GM15510 (cell line): ENCODE data around the gene DOCK4.

ENCODE experiments used
- POLR2A ChIP-seq: IDR thresholded peaks from 3 replicates; pipeline ENCODE4 v1.6.1; 2011; ENCODE audit warnings: borderline replicate concordance; ENCODE audit not compliant: insufficient read length; ENCODE audit errors: extremely low read depth

Gene DOCK4

DNA sequence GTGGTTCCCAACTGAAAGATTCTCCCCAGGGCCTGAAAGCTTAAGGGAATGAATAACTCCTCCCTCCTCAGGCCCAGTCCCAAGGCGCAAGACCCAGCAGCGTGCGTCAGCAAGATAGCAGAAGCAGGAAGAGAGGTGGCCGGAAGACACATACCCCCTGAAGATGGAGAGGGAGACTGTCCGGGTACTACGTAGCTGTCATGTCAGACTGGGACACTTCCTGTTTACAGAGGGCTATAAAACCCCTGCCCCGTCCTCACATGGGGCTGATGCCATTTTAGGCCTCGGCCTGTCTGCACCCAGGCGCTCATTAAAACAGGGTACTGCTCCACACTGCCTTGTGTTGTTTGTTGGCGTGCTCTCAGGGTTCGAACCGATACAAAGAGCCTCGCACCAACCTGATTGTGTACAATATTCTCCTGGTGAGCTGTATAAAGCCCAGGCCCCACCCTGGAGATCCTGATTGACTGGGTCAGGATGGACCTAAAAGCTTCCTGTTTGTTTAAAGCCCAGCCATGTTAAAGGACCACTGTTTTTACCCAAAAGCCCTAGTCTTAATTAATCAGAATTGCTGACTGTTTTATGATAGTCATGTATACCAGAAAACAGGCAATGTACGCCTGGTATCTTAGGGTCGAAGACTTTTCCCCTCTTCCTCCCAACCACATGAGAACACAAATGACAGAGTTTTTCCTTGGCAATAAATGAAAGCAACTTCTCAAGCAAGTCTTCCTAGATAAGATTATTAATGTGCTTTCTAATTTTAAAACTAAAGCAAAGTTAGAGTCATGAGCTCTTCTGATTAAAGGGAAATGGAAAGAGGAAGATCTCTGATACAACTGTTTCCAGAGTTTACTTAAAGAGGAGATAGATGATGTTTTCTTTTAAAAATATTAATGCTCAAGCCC is 251.5 kb downstream of the DOCK4 start:
- no peak for TF ChIP-seq POLR2A

DNA sequence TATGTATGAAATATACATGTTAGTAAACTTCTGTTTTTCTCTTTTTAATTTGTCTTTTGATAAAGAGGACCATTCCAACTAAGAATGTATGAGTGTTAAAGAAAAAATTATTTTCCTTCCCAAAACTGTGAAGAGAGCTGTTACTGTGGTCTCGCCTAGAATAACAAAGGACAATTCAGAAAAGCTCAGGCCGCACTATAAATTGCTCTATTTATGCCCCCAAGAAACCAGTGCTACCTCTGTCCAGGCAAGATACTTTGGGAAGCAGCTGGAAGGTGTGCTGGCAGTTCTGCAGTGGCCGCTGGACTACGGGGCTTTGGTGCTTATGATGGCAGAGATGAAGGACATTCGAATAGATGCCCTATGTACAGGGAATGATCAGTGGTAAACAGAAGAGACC is 252.1 kb downstream of the DOCK4 start:
- TF ChIP-seq POLR2A: no peak

DNA sequence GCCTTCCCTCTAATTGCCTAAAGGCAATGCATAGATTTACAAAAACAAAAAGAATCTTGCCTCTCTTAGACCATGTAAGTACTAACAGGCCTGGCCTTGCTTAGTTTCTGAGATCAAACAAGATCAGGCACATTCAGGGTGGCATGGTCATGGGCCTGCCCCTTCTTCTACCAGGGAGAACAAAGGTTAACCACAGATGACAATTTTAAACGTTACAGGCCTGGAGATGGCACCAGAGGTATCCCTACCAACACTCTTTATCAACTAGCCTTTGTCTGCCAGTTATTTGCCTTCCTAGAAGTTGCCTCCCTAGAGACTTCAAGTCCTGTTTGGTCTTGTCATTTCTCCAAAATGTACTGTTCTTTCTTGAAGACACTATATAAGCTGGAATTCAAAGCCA is 252.6 kb downstream of the DOCK4 start:
- TF ChIP-seq POLR2A: no peak

DNA sequence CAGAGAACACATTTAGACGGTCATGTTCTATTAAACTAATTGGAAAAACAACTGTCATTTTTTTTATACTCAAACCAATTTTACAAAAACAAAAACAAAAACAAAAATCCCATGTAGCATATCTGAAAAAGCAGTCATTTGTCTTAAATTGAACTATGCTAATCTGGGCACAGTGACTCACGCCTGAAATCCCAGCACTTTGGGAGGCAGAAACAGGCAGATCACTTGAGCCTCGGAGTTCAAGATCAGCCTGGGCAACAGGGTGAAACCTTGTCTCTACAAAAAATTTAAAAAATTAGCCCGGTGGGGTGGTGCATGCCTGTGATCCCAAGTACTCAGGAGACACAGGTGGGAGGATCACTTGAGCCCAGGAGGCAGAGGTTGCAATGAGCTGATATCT is 253.4 kb downstream of the DOCK4 start:
- no peak for TF ChIP-seq POLR2A

DNA sequence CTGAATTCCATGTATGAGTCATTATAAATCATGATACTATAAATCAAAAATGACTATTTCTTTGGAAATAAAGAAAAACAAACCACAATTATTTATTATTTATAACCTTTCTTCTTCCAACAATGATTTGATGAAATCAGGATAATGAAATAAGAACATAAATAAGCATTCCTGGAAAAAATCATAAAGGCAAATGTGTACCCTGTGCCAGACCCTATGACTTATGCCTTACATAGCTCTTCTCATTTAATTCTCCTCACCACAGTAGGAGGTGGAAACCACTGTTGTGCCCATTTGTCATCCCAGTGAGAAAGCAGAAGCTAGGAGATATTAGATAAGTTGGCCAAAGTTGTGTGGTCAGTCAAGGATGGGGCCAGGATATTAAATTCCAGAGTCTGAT is 255.1 kb downstream of the DOCK4 start:
- TF ChIP-seq POLR2A: no peak

DNA sequence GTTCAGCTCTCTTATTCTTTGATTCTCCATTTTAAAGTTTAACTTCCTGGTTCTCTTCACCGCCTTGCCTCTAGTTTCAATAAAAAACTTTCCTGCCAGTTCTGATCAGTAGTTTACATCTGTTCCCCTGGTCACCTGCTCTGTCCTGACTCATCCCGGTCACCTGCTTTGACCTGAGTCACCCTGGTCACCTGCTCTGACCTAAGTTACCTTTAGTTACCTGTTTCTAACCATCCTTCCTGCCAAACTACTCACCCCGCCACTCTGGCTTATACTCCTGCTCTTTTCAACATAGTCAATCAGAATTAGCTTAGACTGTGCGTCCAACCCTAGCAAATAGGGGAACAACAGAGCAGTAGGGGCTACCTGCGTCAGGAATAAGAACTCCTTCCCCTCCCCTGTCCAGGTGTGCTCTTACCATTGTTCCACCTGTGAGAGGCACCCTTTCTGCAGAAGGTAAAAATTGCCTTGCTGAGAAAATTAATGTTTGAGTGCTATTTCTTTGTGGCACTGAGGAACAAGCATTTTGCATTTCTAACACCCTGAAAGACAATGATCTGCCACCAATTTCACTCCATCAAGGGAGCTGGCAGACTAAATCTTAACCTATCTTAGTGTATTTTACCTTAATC is 263.6 kb downstream of the DOCK4 start:
- no peak for TF ChIP-seq POLR2A

- no peak for TF ChIP-seq POLR2A
Measured at GRCh38 chr7:111937163-111937562, 269.0 kb downstream of the DOCK4 start.

GRCh38 chr7:111933609-111934008 is 272.6 kb downstream of the DOCK4 start:
- TF ChIP-seq POLR2A: no peak

DNA sequence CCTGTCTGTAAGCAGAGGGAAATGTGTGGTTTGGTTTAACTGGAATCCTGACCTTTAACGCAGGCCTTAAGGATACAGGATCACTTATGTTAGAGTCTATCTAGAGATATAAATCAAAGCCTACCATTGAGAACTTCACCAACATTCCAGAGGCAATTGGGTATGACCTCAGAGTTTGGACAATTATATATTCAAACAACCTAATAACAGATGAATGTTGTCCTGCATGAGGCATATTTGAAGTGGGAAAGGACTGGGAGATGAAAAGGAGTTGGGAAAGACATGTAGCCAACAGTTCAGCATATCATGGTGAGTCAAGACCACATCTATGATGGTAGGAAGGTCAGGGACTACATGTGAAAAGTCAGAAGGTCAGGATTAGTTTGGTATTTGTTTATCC is 274.2 kb downstream of the DOCK4 start:
- TF ChIP-seq POLR2A: no peak

GRCh38 chr7:111931016-111931517 is 275.1 kb downstream of the DOCK4 start:
- TF ChIP-seq POLR2A: no peak

DNA sequence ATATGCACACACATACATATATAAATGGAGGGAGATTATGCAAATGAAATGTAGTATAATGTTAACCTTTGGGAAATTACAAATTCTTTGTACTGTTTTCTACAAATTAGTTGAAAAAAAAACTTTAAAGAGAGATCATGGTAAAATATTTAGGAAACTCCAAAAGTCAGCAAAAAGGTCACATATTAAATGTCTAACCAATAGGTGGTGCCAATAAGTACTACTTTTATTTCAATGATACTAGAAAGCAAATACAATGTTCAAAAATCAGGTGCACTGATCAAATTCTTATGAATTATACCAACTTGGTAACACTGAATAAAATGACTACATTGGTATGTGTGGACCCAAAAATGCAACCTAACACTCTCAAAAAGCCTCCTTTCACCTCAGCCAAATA is 276.9 kb downstream of the DOCK4 start:
- no peak for TF ChIP-seq POLR2A

- TF ChIP-seq POLR2A: no peak
Measured at GRCh38 chr7:111927353-111928019, 278.7 kb downstream of the DOCK4 start.

- no peak for TF ChIP-seq POLR2A
Measured at GRCh38 chr7:111920329-111920728, 285.9 kb downstream of the DOCK4 start.

DNA sequence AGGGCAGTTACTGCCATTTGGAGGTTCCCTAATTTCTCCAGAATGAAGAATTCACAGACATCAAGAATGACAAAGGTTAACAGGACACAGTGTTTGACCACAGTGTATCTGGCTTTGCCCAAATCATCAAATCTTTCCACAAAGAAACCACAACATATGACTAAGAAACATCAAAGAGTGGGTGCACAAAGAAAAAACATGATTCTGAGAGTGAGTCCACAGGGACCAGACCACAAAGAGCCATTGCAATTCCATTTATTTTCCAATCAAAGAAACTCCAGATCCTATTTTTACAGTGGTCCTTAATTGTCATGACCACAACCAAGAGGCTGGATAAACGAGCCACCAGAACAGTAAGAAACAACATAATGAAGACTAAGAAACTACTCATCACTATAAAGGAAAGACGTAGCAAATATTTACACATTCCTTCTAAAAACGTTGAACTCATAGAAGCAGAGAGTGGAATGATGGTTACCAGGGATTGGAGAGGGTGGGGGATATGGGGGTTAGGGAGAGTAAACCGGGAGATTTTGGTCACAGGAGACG is 286.5 kb downstream of the DOCK4 start:
- no peak for TF ChIP-seq POLR2A

DNA sequence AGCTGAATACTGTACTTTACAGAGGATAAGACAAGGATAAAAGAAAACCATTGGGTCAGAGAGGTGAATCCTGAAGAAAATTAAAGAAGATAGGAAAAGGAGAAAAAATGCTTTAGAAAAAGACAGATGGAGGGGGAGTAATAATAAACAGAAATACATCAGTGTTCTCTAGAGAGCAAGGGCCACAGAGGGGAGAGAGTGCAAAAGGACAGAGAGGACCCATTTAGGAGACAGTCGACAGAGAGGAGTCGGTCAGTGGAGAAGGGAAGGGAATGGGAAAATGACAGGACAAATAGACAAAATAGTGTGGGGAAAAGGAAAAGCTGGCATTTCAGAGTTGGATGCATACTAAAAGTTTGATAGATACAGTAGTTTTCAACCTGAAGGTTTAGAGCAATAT is 287.0 kb downstream of the DOCK4 start:
- no peak for TF ChIP-seq POLR2A
